Gastroesophageal sphincter (tissue), 4 donors: ENCODE results near the gene RANBP17. TPM values are rescaled to one million over a fixed set of nuclear protein-coding genes. Genes with fewer than 3 reads are reported as not detected.

Experiments
- ATAC-seq: fragments of 150-250 bp; one replicate; pipeline ENCODE4 v1.9.1; 2016; ENCODE audit warnings: mild to moderate bottlenecking, moderate library complexity
- H3K27ac ChIP-seq, 4 donors: fragments of 200-600 bp; sonication (generic) in 3 of 4; 1 replicate in 3 of 4; 2 replicates in 1 of 4; pipeline ENCODE4 v1.5.1; 2016 to 2019
- H3K27me3 ChIP-seq: fragments of 200-600 bp; sonication (generic); one replicate; pipeline ENCODE4 v1.5.1; 2019
- H3K36me3 ChIP-seq, 2 donors: fragments of 200-600 bp; sonication (generic); one replicate each; pipeline ENCODE4 v1.5.1; 2019; ENCODE audit warnings: control low read depth in 1 of 2
- H3K4me1 ChIP-seq, 3 donors: fragments of 200-600 bp; sonication (generic); 1 replicate in 2 of 3; 2 replicates in 1 of 3; pipeline ENCODE4 v1.5.1; 2016 to 2019; ENCODE audit warnings: control low read depth in 2 of 3
- H3K4me3 ChIP-seq, 2 donors: fragments of 200-600 bp; sonication (generic); one replicate each; pipeline ENCODE4 v1.5.1; 2019; ENCODE audit warnings: mild to moderate bottlenecking in 1 of 2, moderate library complexity in 1 of 2
- H3K9me3 ChIP-seq, 3 donors: fragments of 200-600 bp; sonication (generic); one replicate each; pipeline ENCODE4 v1.5.1; 2017 to 2019; ENCODE audit warnings: control low read depth in 2 of 3
- EP300 ChIP-seq: sonication (generic); formaldehyde crosslinking; IDR thresholded peaks from one replicate; pipeline ENCODE4 v1.6.1; 2017; ENCODE audit warnings: antibody characterized with exemption, mild to moderate bottlenecking
- POLR2A ChIP-seq, 2 donors: fragments of 450-650 bp; IDR thresholded peaks; one replicate each; pipeline ENCODE4 v1.6.1; 2017; ENCODE audit warnings: antibody characterized with exemption in 2 of 2, mild to moderate bottlenecking in 2 of 2, moderate library complexity in 1 of 2
- POLR2AphosphoS5 ChIP-seq: sonication (generic); formaldehyde crosslinking; IDR thresholded peaks from one replicate; pipeline ENCODE4 v1.6.1; 2017; ENCODE audit warnings: antibody characterized with exemption
- WGBS, 2 donors: methylation state at CpG; one replicate each; pipeline ENCODE4 v1.1.5; 2018; ENCODE audit warnings: low coverage in 1 of 2; 5-methylcytosine and 5-hydroxymethylcytosine counted together
- total RNA-seq, 4 donors: library from RNA; depleted of rRNA; stranded (reverse); fragments of >200 nt; gene quantifications; one replicate each; pipeline ENCODE4 v1.1.0, GENCODE V29; 2016
- TF ChIP-seq, protein P1 (sequence below), 4 experiments: fragments of 200-600 bp in 2 of 4; fragments of 450-650 bp in 2 of 4; sonication (generic) in 1 of 4; IDR thresholded peaks; one replicate each; pipeline ENCODE4 v1.5.1; 2017 to 2019; ENCODE audit warnings: antibody characterized with exemption in 4 of 4, mild to moderate bottlenecking in 2 of 4, moderate library complexity in 2 of 4

Gene RANBP17
- total RNA-seq, 4 donors from 2014 or later: 7.7 to 21.7 (median 13.8) TPM

- no peak overlapping the region for H3K4me3 ChIP-seq
- TF ChIP-seq POLR2AphosphoS5 (no peak), POLR2A (IDR thresholded peaks at IDR 0.05) (no peak), EP300 (no peak)
- TF ChIP-seq, protein P1, sequence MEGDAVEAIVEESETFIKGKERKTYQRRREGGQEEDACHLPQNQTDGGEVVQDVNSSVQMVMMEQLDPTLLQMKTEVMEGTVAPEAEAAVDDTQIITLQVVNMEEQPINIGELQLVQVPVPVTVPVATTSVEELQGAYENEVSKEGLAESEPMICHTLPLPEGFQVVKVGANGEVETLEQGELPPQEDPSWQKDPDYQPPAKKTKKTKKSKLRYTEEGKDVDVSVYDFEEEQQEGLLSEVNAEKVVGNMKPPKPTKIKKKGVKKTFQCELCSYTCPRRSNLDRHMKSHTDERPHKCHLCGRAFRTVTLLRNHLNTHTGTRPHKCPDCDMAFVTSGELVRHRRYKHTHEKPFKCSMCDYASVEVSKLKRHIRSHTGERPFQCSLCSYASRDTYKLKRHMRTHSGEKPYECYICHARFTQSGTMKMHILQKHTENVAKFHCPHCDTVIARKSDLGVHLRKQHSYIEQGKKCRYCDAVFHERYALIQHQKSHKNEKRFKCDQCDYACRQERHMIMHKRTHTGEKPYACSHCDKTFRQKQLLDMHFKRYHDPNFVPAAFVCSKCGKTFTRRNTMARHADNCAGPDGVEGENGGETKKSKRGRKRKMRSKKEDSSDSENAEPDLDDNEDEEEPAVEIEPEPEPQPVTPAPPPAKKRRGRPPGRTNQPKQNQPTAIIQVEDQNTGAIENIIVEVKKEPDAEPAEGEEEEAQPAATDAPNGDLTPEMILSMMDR (IDR thresholded peaks at IDR 0.05): no peak
- H3K9me3 ChIP-seq: no peaks in the 10 kb centered on the region
- no peaks in the 10 kb centered on the region for H3K4me1 ChIP-seq
- H3K27me3 ChIP-seq: no peaks in the 10 kb centered on the region
- no peaks in the 10 kb centered on the region for H3K36me3 ChIP-seq
- H3K27ac ChIP-seq: no peak overlapping the region
- no peak for ATAC-seq
Measured at GRCh38 chr5:171142617-171143016, 280.8 kb downstream of the RANBP17 start.

DNA sequence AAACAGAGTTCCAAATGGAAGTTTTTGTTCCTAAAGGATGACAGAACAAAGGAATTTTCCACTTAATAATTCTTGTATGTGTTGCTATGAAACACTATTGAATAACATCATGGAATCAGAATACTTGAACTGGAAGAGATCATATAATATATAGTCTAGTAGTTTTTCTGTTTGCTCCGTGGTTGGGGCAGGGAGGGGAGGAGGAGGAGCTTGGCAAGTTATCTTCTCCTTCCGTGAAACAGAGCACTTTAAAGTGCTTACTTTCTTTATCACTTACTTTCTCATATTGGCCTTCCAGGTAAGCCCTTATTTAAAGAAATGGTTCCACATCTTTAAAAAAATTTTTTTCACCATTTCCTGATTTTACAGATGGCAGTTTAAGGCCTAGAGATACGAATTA is 281.4 kb downstream of the RANBP17 start:
- TF ChIP-seq, protein P1 (IDR thresholded peaks at IDR 0.05): no peak
- TF ChIP-seq POLR2AphosphoS5: no peak
- H3K27ac ChIP-seq: no peak overlapping the region
- H3K36me3 ChIP-seq: no peaks in the 10 kb centered on the region
- no peaks in the 10 kb centered on the region for H3K9me3 ChIP-seq
- WGBS, 2 donors: 56 to 61% methylated on average over 3 of the region's 3 CpGs
- no peaks in the 10 kb centered on the region for H3K4me1 ChIP-seq
- H3K27me3 ChIP-seq: no peaks in the 10 kb centered on the region
- ATAC-seq: no peak
- H3K4me3 ChIP-seq: no peak overlapping the region

DNA sequence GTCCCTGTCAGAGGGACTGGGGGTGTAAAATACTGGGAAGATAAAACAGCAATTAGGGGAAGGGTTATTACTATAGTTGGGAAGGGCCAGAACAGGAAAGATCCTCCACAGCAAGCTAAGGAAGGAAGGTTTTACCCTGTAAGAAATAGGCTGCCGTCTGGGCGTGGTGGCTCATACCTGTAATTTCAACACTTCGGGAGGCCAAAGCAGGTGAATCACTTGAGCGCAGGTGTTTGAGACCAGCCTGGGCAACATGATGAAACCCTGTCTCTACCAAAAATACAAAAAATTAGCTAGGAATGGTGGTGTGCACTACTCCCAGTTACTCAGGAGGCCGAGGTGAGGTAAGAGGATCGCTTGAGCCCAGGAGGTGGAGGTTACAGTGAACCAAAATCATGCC is 282.1 kb downstream of the RANBP17 start:
- WGBS, 2 donors: 89% methylated on average over 3 to 6 of the region's 6 CpGs
- TF ChIP-seq POLR2A (IDR thresholded peaks at IDR 0.05): no peak
- TF ChIP-seq POLR2AphosphoS5: no peak
- H3K36me3 ChIP-seq: no peaks in the 10 kb centered on the region
- no peaks in the 10 kb centered on the region for H3K4me1 ChIP-seq
- no peak for ATAC-seq
- H3K4me3 ChIP-seq: no peak overlapping the region
- H3K27ac ChIP-seq: no peak overlapping the region
- H3K27me3 ChIP-seq: no peaks in the 10 kb centered on the region
- H3K9me3 ChIP-seq: no peaks in the 10 kb centered on the region

- Histone ChIP-seq H3K4me3 (no peak overlapping the region), H3K36me3 (no peaks in the 10 kb centered on the region), H3K27me3 (no peaks in the 10 kb centered on the region), H3K4me1 (no peaks in the 10 kb centered on the region), H3K27ac (no peak overlapping the region), H3K9me3 (no peaks in the 10 kb centered on the region)
- 55 to 100% methylated on average over 2 of the region's 2 CpGs for WGBS, 2 donors
- TF ChIP-seq POLR2A (IDR thresholded peaks at IDR 0.05) (no peak), POLR2AphosphoS5 (no peak), EP300 (no peak)
- TF ChIP-seq, protein P1 (IDR thresholded peaks at IDR 0.05): no peak
- no peak for ATAC-seq
Measured at GRCh38 chr5:171149333-171149732, 287.5 kb downstream of the RANBP17 start.

DNA sequence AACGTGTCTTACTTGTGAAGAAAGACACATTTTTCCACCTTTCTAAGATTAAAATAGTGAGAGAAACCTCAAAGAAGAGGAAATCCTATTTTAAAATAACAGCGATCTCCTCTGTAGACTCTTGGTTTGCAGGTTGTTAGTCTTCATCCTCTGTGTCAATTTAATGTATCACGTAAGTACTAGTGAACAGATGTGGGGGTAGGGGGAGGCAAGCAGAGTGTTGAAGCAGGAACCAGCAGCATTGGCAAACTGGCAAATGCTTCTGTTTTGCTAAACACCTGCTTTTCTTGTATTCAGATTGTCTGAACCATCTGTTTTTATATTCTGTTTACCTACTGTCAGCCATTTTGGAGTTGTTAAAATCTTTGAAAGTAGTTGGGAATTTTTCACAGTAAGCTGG is 288.0 kb downstream of the RANBP17 start:
- Histone ChIP-seq H3K9me3 (no peaks in the 10 kb centered on the region), H3K4me3 (no peak overlapping the region), H3K27me3 (no peaks in the 10 kb centered on the region), H3K27ac (no peak overlapping the region), H3K36me3 (no peaks in the 10 kb centered on the region), H3K4me1 (no peaks in the 10 kb centered on the region)
- WGBS, 2 donors: 62 to 78% methylated on average over 3 of the region's 3 CpGs
- no peak for ATAC-seq
- no peak for TF ChIP-seq POLR2AphosphoS5
- TF ChIP-seq, protein P1 (IDR thresholded peaks at IDR 0.05): no peak
- TF ChIP-seq POLR2A (IDR thresholded peaks at IDR 0.05): no peak
- no peak for TF ChIP-seq EP300

DNA sequence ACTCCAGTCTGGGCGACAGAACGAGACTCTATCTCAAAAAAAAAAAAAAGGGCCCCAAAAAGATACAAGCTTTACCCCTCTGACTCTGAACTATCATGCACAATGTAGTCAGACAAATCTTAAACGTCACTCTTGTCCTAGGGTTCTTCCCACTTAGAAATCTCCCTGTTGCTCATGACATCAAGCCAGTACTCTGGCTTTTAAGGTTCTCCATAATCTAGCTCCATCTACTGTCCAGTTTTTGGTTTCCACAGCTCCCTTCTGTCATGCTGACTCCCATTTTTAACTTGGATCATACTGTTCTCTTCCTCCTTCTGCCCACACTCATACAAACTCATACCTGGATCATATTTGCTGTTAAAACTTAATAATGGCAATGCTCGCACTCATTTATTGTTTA is 290.6 kb downstream of the RANBP17 start:
- 86% methylated on average over 4 of the region's 4 CpGs for WGBS, 2 donors

More for the DNA sequence above, 290.6 kb downstream of the RANBP17 start:
- TF ChIP-seq EP300: no peak
- TF ChIP-seq POLR2AphosphoS5: no peak
- TF ChIP-seq, protein P1 (IDR thresholded peaks at IDR 0.05): no peak
- no peak for TF ChIP-seq POLR2A (IDR thresholded peaks at IDR 0.05)
- Histone ChIP-seq H3K9me3 (no peaks in the 10 kb centered on the region), H3K27ac (no peak overlapping the region), H3K27me3 (no peaks in the 10 kb centered on the region), H3K4me1 (no peaks in the 10 kb centered on the region), H3K4me3 (no peak overlapping the region), H3K36me3 (no peaks in the 10 kb centered on the region)
- ATAC-seq: no peak
